ENCODE measurements around the gene UBXN10. TPM values are rescaled to one million over a fixed set of nuclear protein-coding genes. Genes with fewer than 3 reads are reported as not detected.

UBXN10 gene
- total RNA-seq, 3 donors from 2014 or later: 1.3 to 6.6 (median 4.9) TPM

DNA sequence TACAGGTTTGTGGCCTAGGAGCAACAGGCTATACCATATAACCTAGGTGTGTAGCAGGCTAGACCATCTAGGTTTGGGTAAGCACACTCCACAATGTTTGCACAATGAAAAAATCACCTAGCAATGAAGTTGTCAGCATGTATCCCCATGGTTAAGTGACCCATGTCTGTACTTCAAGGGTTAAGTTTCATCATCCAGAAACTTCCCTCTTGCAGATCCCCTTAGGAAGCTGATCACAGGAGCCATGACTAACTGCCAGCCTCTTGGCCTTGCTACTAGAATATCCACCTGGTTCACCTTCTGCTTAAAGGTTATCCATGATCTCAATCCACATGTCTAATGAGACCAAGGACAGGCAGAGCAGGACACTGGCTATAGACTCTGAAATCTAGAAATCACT, 3.5 kb upstream of the UBXN10 start:
- Histone ChIP-seq H3K36me3 (no peaks in the 10 kb centered on the region), H3K4me1 (no peaks in the 10 kb centered on the region), H3K27ac (no peak overlapping the region), H3K27me3 (no peaks in the 10 kb centered on the region), H3K9me3 (no peaks in the 10 kb centered on the region), H3K4me3 (no peak overlapping the region)
- no peak for DNase-seq (ENCODE audit: low spot score in 2 of 2)
- intact Hi-C loops (cut with DNase I; ENCODE audit: low total_unique reads): no loop called here
- TF ChIP-seq, protein P1, sequence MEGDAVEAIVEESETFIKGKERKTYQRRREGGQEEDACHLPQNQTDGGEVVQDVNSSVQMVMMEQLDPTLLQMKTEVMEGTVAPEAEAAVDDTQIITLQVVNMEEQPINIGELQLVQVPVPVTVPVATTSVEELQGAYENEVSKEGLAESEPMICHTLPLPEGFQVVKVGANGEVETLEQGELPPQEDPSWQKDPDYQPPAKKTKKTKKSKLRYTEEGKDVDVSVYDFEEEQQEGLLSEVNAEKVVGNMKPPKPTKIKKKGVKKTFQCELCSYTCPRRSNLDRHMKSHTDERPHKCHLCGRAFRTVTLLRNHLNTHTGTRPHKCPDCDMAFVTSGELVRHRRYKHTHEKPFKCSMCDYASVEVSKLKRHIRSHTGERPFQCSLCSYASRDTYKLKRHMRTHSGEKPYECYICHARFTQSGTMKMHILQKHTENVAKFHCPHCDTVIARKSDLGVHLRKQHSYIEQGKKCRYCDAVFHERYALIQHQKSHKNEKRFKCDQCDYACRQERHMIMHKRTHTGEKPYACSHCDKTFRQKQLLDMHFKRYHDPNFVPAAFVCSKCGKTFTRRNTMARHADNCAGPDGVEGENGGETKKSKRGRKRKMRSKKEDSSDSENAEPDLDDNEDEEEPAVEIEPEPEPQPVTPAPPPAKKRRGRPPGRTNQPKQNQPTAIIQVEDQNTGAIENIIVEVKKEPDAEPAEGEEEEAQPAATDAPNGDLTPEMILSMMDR (IDR thresholded peaks at IDR 0.05): no peak
- no peak for TF ChIP-seq POLR2AphosphoS5 (IDR thresholded peaks at IDR 0.05)
- TF ChIP-seq POLR2A (IDR thresholded peaks at IDR 0.05): no peak

DNA sequence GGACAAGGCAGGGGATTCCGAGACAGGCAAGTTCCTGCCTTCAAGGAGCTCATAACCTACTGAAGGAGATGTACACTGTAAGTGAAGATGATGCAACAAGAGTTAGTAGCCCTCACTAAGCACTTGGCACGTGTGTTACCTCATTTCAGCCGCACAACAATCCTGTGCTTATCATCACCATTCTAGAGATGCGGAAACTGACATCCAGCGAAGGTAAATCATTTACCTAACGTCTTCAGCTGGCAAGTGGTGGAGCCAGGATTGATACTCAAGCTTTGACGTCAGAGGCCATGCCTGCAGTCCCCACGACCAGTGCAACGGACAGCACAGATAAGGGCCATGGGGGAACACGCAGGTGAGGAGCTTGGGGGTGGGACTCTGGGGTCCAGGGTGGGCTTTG, 2.9 kb upstream of the UBXN10 start:
- TF ChIP-seq POLR2A (IDR thresholded peaks at IDR 0.05) (no peak), POLR2AphosphoS5 (IDR thresholded peaks at IDR 0.05) (no peak)
- TF ChIP-seq, protein P1 (IDR thresholded peaks at IDR 0.05): no peak
- intact Hi-C loops (cut with DNase I; ENCODE audit: low total_unique reads): no loop called here

DNA sequence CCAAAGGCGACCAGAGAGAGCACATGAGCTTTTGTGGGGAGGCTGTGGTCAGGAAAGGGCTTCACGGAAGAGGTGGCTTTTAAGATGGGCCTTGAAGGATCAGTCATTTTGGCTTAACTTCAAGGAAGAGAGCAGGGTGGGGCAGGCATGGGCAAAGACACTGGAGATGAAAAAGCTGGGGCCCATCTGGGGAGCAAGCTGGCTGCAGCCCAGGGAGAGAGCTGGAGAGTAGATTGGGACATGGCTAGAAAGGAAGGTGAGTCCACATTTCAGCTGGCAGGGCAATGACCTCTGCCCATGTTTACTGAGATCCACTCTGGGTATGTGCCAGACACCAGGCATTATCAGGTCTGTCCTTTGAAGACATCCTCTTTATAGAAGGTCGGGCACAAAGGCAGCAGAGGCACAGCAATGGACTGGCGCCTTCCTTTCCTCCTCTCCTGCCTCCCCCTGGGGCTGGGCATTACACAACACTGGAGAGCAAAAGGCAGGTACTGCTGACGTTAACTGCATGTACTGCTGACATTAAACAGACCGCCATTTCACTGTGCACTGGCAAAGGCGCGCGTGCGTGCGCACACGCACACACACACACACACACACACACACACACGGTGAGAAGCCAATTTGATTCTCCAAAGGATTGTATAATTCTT, 2.2 kb upstream of the UBXN10 start:
- no peak overlapping the region for H3K4me3 ChIP-seq
- H3K9me3 ChIP-seq: no peaks in the 10 kb centered on the region
- H3K4me1 ChIP-seq: peaks cover 0 to 8% of the 10 kb centered on the region in 2 donors
- TF ChIP-seq, protein P1 (IDR thresholded peaks at IDR 0.05): no peak
- no peak for TF ChIP-seq POLR2A (IDR thresholded peaks at IDR 0.05)
- DNase-seq (ENCODE audit: low spot score in 2 of 2): no peak
- H3K27ac ChIP-seq: no peak overlapping the region
- no peaks in the 10 kb centered on the region for H3K27me3 ChIP-seq
- no peaks in the 10 kb centered on the region for H3K36me3 ChIP-seq
- intact Hi-C loops (cut with DNase I; ENCODE audit: low total_unique reads): no loop called here

More for the DNA sequence above, 2.9 kb upstream of the UBXN10 start:
- H3K4me3 ChIP-seq: no peak overlapping the region
- no peak overlapping the region for H3K27ac ChIP-seq
- no peak for DNase-seq (ENCODE audit: low spot score in 2 of 2)
- H3K36me3 ChIP-seq: no peaks in the 10 kb centered on the region
- H3K9me3 ChIP-seq: no peaks in the 10 kb centered on the region
- no peaks in the 10 kb centered on the region for H3K27me3 ChIP-seq
- H3K4me1 ChIP-seq: peaks cover 0 to 4% of the 10 kb centered on the region in 2 donors

DNA sequence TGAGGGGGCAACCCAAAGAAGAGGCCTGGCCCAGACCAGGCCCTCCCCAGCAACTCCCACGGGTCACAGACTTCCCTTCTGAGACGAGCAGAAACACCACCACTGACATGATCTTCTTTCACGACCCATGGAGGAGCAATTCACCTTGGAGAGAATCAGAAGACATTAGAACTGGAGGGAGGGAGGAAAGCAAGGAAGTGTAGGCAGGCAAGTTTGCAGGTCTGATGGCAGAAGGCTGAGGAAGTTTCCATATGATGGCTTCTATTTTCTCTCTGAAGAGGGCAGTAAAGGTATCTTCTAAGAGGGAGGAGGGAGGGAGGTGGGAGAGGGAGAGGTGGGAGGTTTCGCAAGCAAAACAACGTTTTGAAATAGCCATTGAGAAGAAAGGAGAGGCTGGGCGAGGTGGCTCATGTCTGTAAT, 1.4 kb upstream of the UBXN10 start:
- Histone ChIP-seq H3K9me3 (no peaks in the 10 kb centered on the region), H3K27ac (no peak overlapping the region), H3K36me3 (no peaks in the 10 kb centered on the region), H3K4me1 (peaks cover 0 to 8% of the 10 kb centered on the region in 2 donors), H3K27me3 (no peaks in the 10 kb centered on the region), H3K4me3 (no peak overlapping the region)
- DNase-seq (ENCODE audit: low spot score in 2 of 2): no peak
- intact Hi-C loops (cut with DNase I; ENCODE audit: low total_unique reads): no loop called here
- TF ChIP-seq POLR2AphosphoS5 (IDR thresholded peaks at IDR 0.05): no peak
- TF ChIP-seq POLR2A (IDR thresholded peaks at IDR 0.05): no peak
- TF ChIP-seq, protein P1 (IDR thresholded peaks at IDR 0.05): no peak

DNA sequence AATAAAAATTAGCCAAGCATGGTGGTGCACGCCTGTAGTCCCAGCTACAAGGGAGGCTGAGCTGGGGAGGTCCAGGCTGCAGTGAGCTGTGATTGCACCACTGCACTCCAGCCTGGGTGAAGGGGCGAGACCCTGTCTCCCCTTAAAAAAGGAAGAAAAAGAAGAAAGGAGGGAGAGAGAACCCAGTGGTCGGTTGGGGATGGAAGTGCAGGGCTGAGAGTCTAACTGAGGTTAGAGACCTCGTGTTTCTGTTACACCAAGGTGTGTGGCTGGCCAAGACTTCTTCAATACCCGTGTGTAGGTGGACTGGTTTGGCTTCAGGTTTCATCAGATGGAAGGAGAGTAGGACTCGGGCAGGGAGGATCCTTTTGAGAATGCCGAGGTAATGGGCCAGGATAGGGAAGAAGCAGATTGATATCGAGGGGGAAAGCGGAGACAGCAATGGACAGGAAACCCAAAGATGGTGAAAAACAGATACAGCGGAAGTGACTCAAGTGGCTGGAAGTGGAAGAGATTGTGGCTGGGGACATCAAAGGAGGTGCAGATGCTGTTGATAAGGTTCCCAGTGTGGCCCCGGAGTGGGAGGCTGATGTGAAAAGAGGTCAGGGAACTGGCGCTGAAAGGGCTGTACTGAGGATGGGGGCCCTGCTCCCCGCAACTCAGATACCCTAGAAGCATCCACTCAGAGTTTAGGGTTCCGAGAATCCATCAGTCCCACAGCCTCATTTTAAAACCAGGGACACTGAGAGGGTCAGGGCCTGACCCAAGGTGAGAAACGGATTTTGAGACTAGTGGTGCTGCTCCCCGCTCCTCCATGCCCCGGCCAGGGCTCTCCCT, 681 bp upstream of the UBXN10 start:
- no peak for DNase-seq (ENCODE audit: low spot score in 2 of 2)
- Histone ChIP-seq H3K27me3 (no peaks in the 10 kb centered on the region), H3K36me3 (no peaks in the 10 kb centered on the region), H3K4me1 (peaks cover 0 to 8% of the 10 kb centered on the region in 2 donors), H3K4me3 (peak overlapping the region; percentile 40 to 72 (median 60)), H3K27ac (peak overlapping the region; percentile 66 to 85), H3K9me3 (no peaks in the 10 kb centered on the region)
- TF ChIP-seq POLR2A (IDR thresholded peaks at IDR 0.05) (no peak), POLR2AphosphoS5 (IDR thresholded peaks at IDR 0.05) (no peak)
- TF ChIP-seq, protein P1 (IDR thresholded peaks at IDR 0.05): no peak
- intact Hi-C loops (cut with DNase I; ENCODE audit: low total_unique reads): no loop called here

Data from breast epithelium (tissue), 4 donors.